Stimulated activated CD8-positive, alpha-beta memory T cell treated with anti-CD3 and anti-CD28 coated beads, Interleukin-15, amount 100 ng/mL, for 48 hours (primary cell): ENCODE results near the gene TMEM94.

ENCODE experiments used
- DNase-seq, 2 donors: peaks; one replicate each; pipeline ENCODE4 v3.0.0-alpha.2; 2020; ENCODE audit warnings: low read depth in 2 of 2

Gene TMEM94

GRCh38 chr17:75524970-75525805, 68.8 kb downstream of the TMEM94 start, which contains the start of gene LLGL2:
Gene LLGL2 (plus strand): TSS chr17:75525697. CDS start chr17:75543427, 17,730 bp downstream.
- DNase-seq, result peak; percentile 66 to 79

GRCh38 chr17:75525806-75526554, 69.5 kb downstream of the TMEM94 start:
- DNase-seq, result no peak

GRCh38 chr17:75526555-75527270, 70.3 kb downstream of the TMEM94 start:
- DNase-seq, result no peak

GRCh38 chr17:75530837-75531720, 74.6 kb downstream of the TMEM94 start:
- no peak for DNase-seq

- no peak for DNase-seq
Observed at GRCh38 chr17:75531721-75532072, 75.3 kb downstream of the TMEM94 start.

- DNase-seq, result peak; percentile 56 to 67
Observed at GRCh38 chr17:75535119-75535537, 78.7 kb downstream of the TMEM94 start.

- no peak for DNase-seq
Observed at GRCh38 chr17:75535871-75536270, 79.4 kb downstream of the TMEM94 start.

GRCh38 chr17:75536366-75536765, 79.9 kb downstream of the TMEM94 start:
- no peak for DNase-seq

- no peak for DNase-seq
Observed at GRCh38 chr17:75539967-75540729, 83.7 kb downstream of the TMEM94 start.

GRCh38 chr17:75540923-75541503, 84.6 kb downstream of the TMEM94 start:
- DNase-seq, result no peak

GRCh38 chr17:75542229-75542628, 85.8 kb downstream of the TMEM94 start:
- no peak for DNase-seq

- DNase-seq, result no peak
Observed at GRCh38 chr17:75542728-75543336, 86.4 kb downstream of the TMEM94 start.

- no peak for DNase-seq
Observed at GRCh38 chr17:75544250-75544649, 87.8 kb downstream of the TMEM94 start.

- DNase-seq, result no peak
Observed at GRCh38 chr17:75546181-75546580, 89.7 kb downstream of the TMEM94 start.

- DNase-seq, result no peak
Observed at GRCh38 chr17:75547091-75547490, 90.7 kb downstream of the TMEM94 start.

GRCh38 chr17:75548813-75549212, 92.4 kb downstream of the TMEM94 start:
- no peak for DNase-seq
